Lung (tissue), 12 donors: Measurements from ENCODE around the gene DOCK7. TPM values are rescaled to one million over a fixed set of nuclear protein-coding genes. Genes with fewer than 3 reads are reported as not detected.
A peak's percentile ranks its signal among the peaks of the same experiment; 100 is the strongest.
"Not testable (repeated sequence)": the region's sequence is repeated elsewhere in the genome, so short reads cannot be mapped to it uniquely, and the experiment has no call there.

Experiments
- ATAC-seq: fragments of 200-7000 bp; cut with Tn5 transposase; one replicate; pipeline ENCODE4 v1.9.1; 2020; ENCODE audit warnings: moderate number of reproducible peaks; ENCODE audit not compliant: insufficient read depth, low FRiP score
- DNase-seq, 3 donors: peaks; one replicate each; pipeline ENCODE4 v3.0.0-alpha.2; 2013 to 2017
- H3K27ac ChIP-seq, 2 donors: one replicate each; pipeline ENCODE4 v1.5.1; 2013; ENCODE audit warnings: mild to moderate bottlenecking in 2 of 2, moderate library complexity in 2 of 2, control low read depth in 1 of 2, inconsistent platforms in 1 of 2, low read depth in 1 of 2, low read length in 1 of 2
- H3K27me3 ChIP-seq, 3 donors: one replicate each; pipeline ENCODE4 v1.5.1; 2013; ENCODE audit warnings: low read length in 2 of 3; ENCODE audit not compliant: control insufficient read depth in 3 of 3, insufficient read depth in 3 of 3
- H3K36me3 ChIP-seq, 4 donors: one replicate each; pipeline ENCODE4 v1.5.1; 2013; ENCODE audit warnings: low read length in 4 of 4, mild to moderate bottlenecking in 1 of 4, moderate library complexity in 1 of 4; ENCODE audit not compliant: control insufficient read depth in 4 of 4, insufficient read depth in 4 of 4
- H3K4me1 ChIP-seq, 5 donors: one replicate each; pipeline ENCODE4 v1.5.1; 2013; ENCODE audit warnings: low read length in 5 of 5, mild to moderate bottlenecking in 2 of 5, moderate library complexity in 1 of 5; ENCODE audit not compliant: control insufficient read depth in 5 of 5, insufficient read depth in 5 of 5
- H3K4me3 ChIP-seq: one replicate; pipeline ENCODE4 v1.5.1; 2013; ENCODE audit warnings: mild to moderate bottlenecking, control low read depth, moderate library complexity
- H3K9ac ChIP-seq, 2 donors: one replicate each; pipeline ENCODE4 v1.5.1; 2013; ENCODE audit warnings: low read length in 2 of 2, control low read depth in 1 of 2; ENCODE audit not compliant: insufficient read depth in 1 of 2
- H3K9me3 ChIP-seq, 4 donors: one replicate each; pipeline ENCODE4 v1.5.1; 2013; ENCODE audit warnings: low read length in 3 of 4, mild to moderate bottlenecking in 1 of 4, moderate library complexity in 1 of 4; ENCODE audit not compliant: control insufficient read depth in 4 of 4, insufficient read depth in 3 of 4
- CTCF ChIP-seq: IDR thresholded peaks from 2 replicates; pipeline ENCODE4 v1.5.1; 2012; ENCODE audit warnings: mild to moderate bottlenecking; ENCODE audit errors: control extremely low read depth, extremely low read depth
- WGBS, 2 donors: extraction: QIAGEN DNeasy Blood & Tissue Kit; methylation state at CpG; one replicate each; pipeline ENCODE4 v1.1.7; 2013; 5-methylcytosine and 5-hydroxymethylcytosine counted together
- polyA plus RNA-seq, 2 donors: library from polyadenylated mRNA; stranded (reverse); fragments of 200-250 nt; gene quantifications; one replicate each; pipeline ENCODE4 v1.2.1, GENCODE V29; 2013
- total RNA-seq, 2 donors: library from RNA; depleted of rRNA in 1 of 2; stranded (reverse); fragments of >200 nt in 1 of 2; gene quantifications; one replicate each; pipeline ENCODE4 v1.2.1, GENCODE V29; 2014 to 2021
- donor health status: control.
- donor health status: control.
- donor health status: Bipolar disorder and iron deficiency.
- donor health status: healthy.
- donor health status: DM: yes; HTN: yes; CAD: no.

DOCK7 gene
- total and polyA plus RNA-seq, 4 donors, result 3.4 to 111 (median 20.2) TPM

- 54 to 70% methylated on average over 7 of the region's 7 CpGs for WGBS, 2 donors
- Histone ChIP-seq H3K9me3 (no peaks in the 10 kb centered on the region), H3K27ac (no peak overlapping the region), H3K9ac (no peak overlapping the region), H3K27me3 (no peaks in the 10 kb centered on the region), H3K36me3 (no peaks in the 10 kb centered on the region), H3K4me1 (no peaks in the 10 kb centered on the region), H3K4me3 (no peak overlapping the region)
- TF ChIP-seq CTCF, result no peak
- DNase-seq, result peak in 1 of 3 donors; percentile 24
- no peak for ATAC-seq
Measured at GRCh38 chr1:62706985-62707743, 19.0 kb upstream of the DOCK7 start.

- H3K27me3 ChIP-seq, H3K4me3 ChIP-seq, DNase-seq, H3K9ac ChIP-seq, H3K27ac ChIP-seq, ATAC-seq, H3K4me1 ChIP-seq, H3K36me3 ChIP-seq, H3K9me3 ChIP-seq: not testable (repeated sequence)
- WGBS, 2 donors, result 88 to 96% methylated on average over 5 of the region's 5 CpGs
Measured at GRCh38 chr1:62698161-62698560, 10.0 kb upstream of the DOCK7 start.

- not testable (repeated sequence) for H3K27me3 ChIP-seq, H3K4me3 ChIP-seq, H3K9me3 ChIP-seq, H3K27ac ChIP-seq, ATAC-seq, H3K9ac ChIP-seq, H3K36me3 ChIP-seq, DNase-seq
- 94 to 95% methylated on average over 7 of the region's 7 CpGs for WGBS, 2 donors
- peaks cover 1 to 21% (median 16%) of the 10 kb centered on the region in 5 donors for H3K4me1 ChIP-seq
Measured at GRCh38 chr1:62694479-62694878, 6.3 kb upstream of the DOCK7 start.

GRCh38 chr1:62693123-62693522 is 4.9 kb upstream of the DOCK7 start:
- WGBS, 2 donors, result 92 to 93% methylated on average over 4 of the region's 4 CpGs
- no peak for TF ChIP-seq CTCF
- H3K36me3 ChIP-seq, result peaks cover 0 to 7% (median 0%) of the 10 kb centered on the region in 4 donors

More at GRCh38 chr1:62693123-62693522, 4.9 kb upstream of the DOCK7 start:
- Histone ChIP-seq H3K27me3 (no peaks in the 10 kb centered on the region), H3K9me3 (no peaks in the 10 kb centered on the region), H3K27ac (no peak overlapping the region), H3K9ac (no peak overlapping the region), H3K4me1 (peaks cover 1 to 30% (median 19%) of the 10 kb centered on the region in 5 donors), H3K4me3 (no peak overlapping the region)
- no peak for ATAC-seq
- DNase-seq, result no peak
